ENCODE measurements around the gene ESRRB.

ESRRB gene

DNA sequence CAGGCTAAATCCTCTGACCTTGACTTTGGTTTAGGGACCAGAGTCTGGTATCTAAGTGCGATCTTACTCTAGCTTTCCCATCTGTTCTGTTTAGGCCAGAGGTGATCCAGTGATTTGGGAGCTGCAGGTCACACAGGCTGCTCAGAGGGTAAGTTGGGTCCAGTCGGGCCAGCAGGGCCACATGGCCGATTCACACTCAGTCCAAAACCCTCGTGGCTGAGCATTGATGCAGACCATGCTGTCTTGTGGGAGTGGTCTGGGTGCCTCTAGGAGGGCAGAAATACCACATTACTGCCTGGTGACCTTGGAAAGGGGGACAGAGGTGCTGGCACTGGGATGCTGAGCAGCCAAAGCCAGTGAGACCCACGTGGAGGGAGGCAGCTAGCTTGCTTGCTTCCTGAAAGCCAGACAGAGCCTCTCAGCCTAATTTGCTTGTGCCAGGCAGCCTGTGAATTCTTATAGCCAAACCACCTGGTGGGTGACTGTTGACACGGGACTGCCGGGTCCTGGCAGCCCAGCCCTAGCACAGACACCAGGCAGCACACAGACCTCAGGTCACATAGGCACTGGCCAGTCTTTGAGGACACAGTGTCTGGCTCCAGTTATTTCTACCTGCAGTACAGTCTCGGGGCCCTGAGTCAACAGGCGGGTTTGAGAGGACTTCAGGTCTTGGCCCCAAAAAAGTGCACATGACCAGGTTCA is 31.7 kb downstream of the ESRRB start:
- DNase-seq: no peak

DNA sequence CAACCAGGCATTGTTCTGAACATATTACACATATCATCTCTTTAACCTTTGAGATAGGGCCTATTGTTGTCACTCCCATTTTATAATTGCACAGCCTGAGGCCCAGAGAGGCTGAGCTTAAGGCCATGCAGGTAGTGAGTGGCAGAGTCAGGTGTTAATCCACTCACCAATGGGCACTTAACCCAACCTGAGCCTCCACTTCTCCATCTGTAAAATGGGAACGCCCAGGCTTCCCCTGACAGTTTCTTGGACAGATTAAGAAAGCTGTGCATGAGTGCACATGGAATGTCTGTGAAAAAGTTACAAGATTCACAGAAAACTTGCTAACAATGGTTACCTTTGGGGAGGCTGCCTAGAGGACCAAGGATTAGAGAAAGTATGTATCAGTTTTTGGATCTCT is 32.9 kb downstream of the ESRRB start:
- DNase-seq: no peak

DNA sequence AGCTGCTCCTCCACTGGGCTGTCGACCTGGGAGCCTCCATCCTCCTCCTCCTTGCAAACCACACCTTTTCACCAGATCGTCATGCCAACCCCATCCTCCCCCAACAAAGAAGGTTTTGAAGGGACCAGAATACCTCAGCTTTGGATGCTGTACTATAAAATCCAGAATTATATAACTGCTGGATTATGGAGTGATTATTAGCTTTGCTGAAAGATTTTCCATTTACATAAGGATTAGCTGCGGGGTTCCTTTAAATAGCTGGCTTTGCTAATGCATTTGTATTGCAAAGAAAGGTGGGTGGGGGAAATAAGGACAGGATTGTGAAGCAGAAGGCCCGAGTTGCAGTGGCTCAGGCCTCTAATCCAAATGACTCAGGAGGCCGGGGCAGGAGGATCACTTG is 36.6 kb downstream of the ESRRB start:
- no peak for DNase-seq

DNA sequence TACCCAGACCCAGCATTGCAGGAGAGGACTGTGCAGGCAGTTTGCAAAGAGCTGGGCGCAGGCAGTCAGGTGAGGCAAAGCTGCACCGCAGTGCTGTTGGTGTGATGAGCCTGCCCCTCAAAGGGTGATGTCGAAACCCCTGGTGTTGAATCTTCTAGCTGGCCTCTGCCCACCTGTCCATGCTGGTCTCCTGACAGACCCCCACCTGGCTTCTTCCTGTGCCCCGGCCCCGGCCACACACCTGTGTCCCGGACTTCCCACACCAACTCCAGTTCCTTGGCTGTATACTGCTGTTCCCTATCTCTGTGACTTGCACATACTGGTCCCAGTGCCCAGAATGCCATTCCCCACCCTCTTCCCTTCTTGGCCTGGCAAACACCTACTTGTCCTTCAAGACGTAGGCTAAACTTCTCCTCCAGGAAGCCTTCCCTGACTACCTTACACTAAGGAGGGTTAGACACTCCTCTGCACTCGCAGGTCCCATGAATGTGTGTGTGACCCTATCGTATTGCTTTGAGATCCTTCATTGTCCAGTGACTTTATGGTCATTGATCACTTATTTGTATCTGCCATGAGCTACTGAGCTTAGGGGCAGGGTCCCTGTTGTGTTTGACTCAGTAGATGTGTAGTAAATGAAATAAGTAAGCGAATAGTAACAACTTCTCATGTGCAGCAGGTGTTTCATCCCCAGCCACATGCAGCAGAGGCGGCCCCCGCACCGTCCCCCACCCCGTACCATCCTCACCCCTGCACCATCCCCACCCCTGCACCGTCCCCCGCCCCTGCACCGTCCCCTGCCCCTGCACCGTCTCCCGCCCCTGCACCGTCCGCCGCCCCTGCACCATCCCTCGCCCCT is 37.4 kb downstream of the ESRRB start:
- DNase-seq: no peak

DNA sequence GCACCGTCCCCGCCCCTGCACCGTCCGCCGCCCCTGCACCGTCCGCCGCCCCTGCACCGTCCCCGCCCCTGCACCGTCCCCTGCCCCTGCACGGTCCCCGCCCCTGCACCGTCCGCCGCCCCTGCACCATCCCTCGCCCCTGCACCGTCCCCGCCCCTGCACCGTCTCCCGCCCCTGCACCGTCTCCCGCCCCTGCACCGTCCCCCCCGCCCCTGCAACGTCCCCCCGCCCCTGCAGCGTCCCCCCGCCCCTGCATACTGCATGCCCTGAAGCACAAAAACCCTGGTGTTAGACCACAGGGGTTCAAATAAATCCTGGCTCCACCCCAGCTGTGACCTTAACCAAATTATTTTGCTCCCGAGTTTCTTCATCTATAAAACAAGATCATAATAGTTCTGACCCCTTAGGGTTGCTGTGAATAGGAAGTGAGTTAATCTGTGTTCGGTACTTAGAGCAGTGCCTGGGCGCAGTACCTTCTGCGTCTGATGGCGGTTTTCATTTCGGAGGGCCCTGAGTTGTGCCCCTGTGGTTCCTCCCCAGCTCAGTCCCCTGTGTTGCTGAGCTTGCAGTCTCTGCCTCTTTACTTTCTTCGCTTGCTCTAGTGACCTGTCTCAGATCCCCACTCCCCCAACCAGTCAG is 38.1 kb downstream of the ESRRB start:
- no peak for DNase-seq

DNA sequence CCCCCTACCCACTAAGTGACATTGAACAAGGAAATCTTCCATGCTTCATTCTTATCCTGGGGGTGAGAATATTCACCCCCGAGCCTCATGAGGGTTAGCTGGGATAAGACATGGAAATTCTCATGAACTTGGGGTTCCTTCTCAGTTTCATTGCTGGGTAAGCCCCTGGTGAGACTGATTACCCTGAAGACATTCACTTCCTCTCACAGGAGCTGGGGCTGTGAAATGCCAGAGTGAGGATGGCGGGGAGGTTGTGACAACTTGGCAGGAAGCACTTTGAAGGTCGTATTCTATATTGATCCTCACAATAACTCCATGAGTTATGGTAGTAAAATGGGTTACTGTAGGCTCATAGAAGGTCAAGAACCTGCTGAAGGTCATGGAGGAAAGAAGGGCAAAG is 43.5 kb downstream of the ESRRB start:
- no peak for DNase-seq

DNA sequence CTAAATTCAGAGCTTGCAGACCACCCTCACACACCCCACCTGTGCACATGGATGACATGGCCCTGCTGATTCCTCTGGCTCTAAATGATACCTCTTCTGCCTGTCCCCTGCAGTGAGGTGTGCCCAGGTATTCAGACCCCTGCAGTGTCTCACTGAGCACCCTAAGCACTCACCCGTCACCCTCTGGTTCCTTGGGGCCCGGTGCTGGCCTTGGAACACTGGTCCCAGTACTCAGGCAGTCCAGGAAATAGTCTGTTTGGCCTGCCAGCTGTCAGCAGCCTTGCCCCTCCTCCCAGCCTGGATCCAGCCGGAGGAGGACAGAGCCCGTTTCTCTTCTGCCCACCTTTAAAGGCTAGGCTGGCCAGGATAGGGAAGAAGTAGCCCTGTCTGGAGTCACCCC is 44.9 kb downstream of the ESRRB start:
- no peak for DNase-seq

DNA sequence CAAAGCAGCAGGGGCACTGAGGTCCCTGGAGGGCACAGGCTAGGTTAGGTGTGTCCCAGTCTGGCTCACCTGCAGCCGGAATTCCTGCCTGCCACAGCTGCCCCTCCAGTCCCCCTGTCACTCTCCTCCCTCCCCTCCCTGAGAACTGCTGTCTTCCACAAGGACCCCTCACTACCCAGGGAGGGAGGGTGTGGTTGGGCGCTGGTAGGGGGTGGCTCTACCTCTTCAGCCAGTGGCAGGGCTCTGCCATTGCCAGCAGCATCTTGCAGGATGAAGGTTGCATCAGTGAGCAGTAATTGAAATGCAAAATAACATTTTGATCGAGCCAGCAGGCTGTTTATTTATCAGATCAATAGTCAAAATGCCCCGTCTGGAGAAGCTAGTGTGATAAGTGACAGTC is 45.7 kb downstream of the ESRRB start:
- DNase-seq: no peak

DNA sequence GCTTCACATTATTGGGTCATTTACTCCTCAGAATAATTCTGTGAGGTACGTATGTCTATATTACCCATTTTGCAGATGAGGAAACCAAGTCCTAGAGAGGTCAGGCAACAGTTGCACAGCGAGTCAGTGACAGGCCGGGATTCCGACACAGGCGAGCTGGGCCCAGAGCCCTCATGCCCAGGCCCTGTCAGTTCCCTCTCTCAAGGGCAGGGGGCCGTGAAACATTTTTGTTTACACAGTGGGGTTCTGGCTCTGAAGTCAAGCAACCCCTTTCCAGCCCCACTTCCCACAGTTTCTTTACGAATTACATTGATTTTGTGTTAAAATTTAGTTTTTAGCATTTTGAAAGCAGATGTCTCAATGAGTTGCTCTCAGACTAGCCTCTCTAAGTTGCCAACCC is 46.7 kb downstream of the ESRRB start:
- no peak for DNase-seq

DNA sequence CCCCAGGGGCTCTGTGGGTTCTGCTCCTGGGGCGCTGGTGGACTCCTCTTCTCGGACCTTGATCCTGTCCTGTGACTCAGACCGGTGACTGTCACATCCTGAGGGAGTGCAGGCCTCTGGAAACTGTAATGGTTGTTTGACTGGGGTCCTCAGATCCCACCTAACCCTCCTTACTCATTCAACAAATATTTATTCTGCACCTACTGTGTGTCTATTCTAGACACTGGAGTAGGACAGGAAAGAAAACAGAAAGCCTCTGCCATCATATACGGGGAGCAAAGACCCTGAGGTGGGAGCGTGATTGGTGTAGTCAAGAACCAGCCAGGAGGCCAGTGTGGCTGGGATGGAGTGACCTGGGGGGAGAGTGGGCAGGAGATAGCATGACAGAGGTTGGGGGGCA is 47.6 kb downstream of the ESRRB start:
- DNase-seq: no peak

DNA sequence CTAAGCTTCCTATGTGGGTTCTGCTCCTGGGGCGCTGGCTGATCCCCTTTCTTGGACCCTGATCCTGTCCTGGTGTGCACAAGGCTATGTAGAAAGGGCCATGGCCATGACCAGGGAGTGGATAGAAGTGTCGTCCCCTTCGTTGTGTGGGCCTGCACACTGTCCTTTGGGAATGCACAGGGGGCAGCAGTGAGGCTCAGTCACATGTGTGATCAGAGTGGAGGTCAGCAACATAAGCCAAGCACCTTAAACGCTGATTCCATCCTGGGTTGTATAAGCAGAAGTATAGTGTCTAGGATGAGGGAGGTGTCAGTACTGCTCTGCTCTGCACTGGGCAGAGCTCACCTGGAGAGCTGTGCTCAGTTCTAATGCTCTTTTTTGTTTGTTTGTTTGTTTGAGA is 48.4 kb downstream of the ESRRB start:
- DNase-seq: no peak

DNA sequence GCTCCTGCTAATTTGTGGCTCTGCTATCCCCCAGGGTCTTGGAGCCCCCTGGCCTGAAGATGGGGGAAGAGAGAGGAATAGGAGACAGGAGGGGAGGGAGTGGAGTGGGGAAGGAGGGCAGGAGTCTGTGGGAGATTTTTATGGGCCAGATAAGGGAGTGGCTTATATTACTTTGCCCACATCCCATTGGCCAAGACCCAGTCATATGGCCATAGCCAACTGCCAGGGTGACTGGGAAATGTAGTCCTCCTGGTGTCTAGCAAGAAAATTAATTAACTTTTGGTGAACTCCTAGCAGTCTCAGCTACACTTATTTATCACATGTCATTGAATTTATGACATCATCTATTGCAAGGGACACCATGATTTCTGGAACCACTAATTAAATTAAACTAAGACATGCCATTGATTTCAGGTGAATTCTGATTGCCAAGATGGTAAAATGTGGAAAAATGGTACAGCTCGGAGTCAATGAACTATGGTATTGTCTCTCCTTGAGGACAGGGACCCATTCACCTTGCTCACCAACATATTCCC is 50.3 kb downstream of the ESRRB start:
- no peak for DNase-seq

DNA sequence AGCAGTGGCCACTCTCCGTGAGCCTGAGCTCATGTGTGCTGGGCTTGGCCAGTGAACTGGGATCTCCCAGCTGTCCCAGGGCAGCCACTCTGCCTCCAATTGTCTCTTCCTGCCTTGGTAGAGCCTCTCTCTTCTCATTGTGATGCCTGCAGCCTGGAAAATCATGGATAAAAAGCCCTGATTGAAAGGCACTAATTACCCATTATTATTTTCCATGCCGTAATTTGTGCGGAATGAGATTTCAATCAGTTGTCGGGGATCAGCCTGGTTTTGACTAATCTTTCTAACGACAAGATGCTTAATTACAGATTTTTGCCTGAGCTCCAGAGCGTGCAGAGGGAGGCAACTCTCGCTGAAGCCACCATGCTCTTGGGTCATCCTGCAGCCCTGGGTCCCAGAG is 52.7 kb downstream of the ESRRB start:
- DNase-seq: no peak

DNA sequence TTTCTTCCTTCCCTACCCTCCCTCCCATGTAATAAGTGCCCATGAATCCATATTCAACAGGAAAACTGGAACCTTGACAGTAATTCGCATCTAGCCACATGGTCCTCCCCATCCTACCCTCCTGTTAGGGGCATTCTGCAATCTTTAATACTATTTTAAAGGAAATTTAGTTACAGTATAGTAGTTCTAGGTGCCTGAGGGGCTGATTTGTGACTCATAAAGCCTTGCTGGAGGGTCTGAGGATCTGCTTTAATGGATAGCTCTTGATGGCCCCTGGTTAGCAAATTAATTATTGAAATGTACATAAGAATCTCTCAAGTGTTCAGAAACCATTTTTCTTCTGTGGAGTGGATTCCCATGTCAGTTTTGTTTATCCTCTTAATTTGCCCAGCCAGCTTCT is 54.1 kb downstream of the ESRRB start:
- DNase-seq: no peak

DNA sequence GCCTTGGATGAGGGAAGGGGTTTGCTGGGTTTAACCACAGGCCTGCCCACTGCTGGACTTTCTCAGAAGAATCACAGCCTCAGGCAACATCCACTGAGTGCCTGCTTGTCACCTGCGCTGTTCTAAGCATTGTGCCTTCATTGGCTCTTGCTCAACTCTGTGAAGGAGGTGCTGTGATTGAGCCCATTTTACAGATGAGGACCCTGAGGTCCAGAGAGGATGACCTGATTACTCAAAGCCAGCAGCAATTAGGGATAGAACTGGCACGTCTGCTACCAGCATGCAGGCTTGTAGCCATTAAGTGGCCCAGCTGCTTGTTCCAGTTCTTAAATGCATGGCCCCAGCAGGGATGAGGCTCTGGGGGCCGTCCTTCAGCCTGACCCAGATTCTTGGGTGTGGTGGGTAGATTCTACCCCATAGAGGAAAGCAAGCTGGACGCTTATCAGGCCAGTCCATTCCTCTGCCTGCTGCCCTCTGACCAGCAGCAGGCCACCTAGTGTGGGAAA is 54.6 kb downstream of the ESRRB start:
- no peak for DNase-seq

DNA sequence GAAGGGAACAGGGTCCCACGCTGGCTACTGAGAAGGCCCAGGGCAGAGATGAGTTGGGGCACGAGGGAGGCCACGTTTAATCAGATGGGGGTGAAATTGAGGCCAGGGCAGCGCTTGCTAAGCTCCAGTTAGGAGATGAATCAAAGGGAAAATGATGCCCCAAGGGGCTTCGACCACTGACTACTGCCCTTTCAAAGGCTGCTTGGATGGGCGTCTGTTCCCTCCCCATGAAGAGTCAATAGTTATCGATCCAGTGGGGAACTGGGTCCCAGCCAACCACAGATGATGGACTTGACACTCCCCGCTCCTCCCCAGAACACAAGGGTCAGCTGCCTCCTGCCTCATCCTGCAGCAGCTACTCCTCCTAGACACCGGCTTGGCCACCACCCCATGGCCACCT is 55.6 kb downstream of the ESRRB start:
- no peak for DNase-seq

DNA sequence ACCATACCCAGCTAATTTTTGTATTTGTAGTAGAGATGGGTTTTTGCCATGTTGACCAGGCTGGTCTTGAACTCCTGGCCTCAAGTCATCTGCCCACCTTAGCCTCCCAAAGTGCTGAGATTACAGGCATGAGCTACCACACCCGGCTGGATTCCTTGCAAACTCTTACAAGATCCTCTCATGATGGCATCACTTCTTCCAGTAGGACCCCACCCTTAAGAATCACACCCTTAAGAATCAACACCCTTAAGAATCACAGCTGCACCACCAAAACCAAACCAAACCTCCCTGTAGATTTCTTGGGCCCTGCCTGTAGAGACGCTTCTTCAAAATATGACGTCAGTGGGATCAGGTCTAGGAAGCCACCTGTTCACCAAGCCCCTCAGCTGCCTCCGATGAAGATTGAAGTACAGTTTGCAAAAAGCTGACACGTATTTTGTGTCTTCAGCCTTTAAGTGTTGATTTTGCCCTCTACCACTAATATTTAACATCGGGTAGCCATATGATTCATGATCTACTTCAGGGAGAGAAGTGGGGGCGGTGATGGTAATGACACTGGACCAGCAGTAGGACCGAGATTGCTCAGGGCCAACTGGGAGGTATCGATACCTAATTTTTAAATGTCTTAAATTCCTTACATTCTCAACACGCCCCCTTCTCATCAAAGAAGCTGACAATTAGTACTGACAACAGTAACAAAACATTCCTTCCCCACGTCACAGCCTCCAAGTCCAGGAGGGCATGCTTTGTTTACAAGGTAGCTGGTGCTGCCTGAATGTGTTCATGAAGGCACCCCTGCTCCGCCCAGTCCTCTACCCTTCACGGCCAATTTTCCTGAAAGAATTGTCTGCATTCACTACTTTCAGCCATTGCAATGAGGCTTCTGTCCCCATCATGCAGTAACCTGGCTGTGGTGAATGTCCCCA is 57.2 kb downstream of the ESRRB start:
- no peak for DNase-seq

DNA sequence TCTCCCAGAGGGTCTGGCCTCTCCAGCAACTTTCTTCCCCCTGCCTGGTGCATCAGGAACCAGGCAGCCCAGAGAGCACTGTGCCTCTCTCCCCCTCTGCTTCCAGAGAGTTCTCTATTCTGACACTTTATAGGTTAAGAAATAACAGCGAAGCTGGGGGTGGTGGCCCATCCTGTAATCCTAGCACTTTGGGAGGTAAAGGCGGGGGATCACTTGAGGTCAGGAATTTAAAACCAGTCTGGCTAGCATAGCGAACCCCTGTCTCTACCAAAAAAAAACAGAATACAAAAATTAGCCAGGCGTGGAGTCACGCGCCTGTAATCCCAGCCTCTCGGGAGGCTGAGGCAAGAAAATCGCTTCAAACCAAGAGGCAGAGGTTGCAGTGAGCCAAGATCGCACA is 58.3 kb downstream of the ESRRB start:
- no peak for DNase-seq

DNA sequence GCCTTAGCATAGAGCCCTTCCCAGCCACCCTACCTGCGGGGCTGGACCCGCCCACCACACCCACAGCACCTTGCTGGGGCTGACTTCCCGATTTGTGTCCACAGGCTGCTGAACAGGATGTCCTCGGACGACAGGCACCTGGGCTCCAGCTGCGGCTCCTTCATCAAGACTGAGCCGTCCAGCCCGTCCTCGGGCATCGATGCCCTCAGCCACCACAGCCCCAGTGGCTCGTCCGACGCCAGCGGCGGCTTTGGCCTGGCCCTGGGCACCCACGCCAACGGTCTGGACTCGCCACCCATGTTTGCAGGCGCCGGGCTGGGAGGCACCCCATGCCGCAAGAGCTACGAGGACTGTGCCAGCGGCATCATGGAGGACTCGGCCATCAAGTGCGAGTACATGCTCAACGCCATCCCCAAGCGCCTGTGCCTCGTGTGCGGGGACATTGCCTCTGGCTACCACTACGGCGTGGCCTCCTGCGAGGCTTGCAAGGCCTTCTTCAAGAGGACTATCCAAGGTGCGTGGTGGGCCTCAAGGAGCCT is 63.4 kb downstream of the ESRRB start:
- DNase-seq: no peak

DNA sequence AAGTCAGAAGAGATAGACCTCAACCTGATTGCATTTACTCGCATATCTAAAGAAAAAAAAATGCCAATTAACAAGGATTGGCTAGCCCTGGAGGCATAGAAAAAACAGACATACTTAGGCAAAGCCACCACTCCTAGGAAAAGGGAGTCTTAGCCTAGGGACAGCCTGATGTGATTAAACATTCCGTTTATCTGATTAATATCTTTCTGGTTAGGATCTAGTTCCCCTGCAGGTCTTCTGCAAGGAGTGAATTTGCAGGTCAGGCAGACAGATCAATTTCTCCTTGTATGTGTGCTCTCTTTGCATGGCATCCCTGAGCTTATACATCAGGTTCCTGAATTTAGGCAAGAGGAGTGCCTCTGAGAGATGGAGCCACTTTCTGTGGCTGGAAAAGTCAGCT is 70.5 kb downstream of the ESRRB start:
- no peak for DNase-seq

DNA sequence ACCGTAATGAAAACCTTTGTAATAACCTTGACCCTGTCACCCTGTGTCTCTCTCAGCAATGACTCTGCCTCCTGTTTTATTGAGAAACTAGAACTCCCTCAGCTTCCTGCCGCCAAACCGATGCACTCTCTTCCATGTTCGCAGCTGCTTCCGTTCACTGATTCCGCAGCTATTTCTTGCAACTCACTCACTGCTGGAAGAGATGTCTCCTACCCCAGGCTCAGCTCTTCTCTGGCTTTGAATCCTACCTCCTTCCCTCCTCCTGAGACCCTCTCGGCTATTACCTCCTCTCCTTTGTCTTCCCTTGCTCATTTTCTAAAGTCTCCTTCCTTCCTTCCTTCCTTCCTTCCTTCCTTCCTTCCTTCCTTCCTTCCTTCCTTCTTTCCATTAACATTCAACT is 71.0 kb downstream of the ESRRB start:
- no peak for DNase-seq

DNA sequence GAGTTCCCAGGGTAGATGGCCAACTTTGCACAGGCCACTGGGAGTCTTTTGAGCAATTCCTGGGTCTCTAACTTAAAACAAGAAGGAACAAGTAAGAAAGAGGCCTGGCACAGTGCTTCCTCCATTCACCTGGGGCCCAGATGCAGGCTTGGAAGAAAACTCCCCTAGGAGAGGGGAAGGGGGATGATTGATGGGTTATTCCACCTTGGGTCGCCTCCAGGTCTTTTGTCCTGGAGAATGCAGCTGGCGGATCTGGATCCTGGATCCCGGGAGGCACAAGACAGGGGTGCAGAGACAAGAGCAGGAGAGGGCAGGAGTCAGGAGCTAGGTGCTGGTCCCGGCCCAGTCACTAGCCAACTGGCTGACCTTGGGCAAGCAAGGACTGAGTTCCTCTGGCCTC is 74.5 kb downstream of the ESRRB start:
- DNase-seq: no peak
